Endothelial cell of umbilical vein (primary cell): ENCODE measurements around the gene FRA10AC1. TPM values are rescaled to one million over a fixed set of nuclear protein-coding genes. Genes with fewer than 3 reads are reported as not detected.

Source experiments
- BruUV-seq: library from RNA; stranded (reverse); fragments of 400-500 nt; replicated peaks from 2 replicates; lab custom pipeline; 2021; lab: Mats Ljungman, UMichigan
- CTCF ChIA-PET: fragments of 300-600, 350-600 bp; sonication (Branson Sonifier 250); formaldehyde crosslinking; loops from one replicate; lab custom pipeline; 2021; ENCODE audit warnings: antibody characterized with exemption, inconsistent platforms; lab: Charles Lee
- POLR2A ChIA-PET: fragments of 300-600, 350-600 bp; sonication (Branson Sonifier 250); formaldehyde crosslinking; loops from one replicate; lab custom pipeline; 2021; ENCODE audit warnings: antibody characterized with exemption, inconsistent platforms; lab: Charles Lee
- DNase-seq: peaks from one replicate; pipeline ENCODE4 v3.0.0-alpha.2; 2011; ENCODE audit warnings: low read depth, low spot score
- FAIRE-seq: peaks from 2 replicates; lab custom pipeline; 2011; peaks lifted over from hg19 to GRCh38; lab: Jason Lieb, UNC
- H2AFZ ChIP-seq: 2 replicates; pipeline ENCODE4 v1.6.0; 2012; ENCODE audit warnings: low read depth, low read length, control low read depth, inconsistent platforms
- H3K27ac ChIP-seq: 2 replicates; pipeline ENCODE4 v1.5.1; 2011; ENCODE audit warnings: low read depth, mild to moderate bottlenecking, control low read depth, low read length, moderate library complexity; ENCODE audit not compliant: insufficient read depth
- H3K27me3 ChIP-seq, 2 experiments: 2 replicates each; pipeline versions ENCODE4 v1.6.0 to v1.6.1; 2011; ENCODE audit warnings: low read length in 2 of 2, mixed read lengths in 1 of 2; ENCODE audit not compliant: control insufficient read depth in 2 of 2, insufficient read depth in 2 of 2
- H3K36me3 ChIP-seq, 2 experiments: 2 replicates in 1 of 2; 3 replicates in 1 of 2; pipeline ENCODE4 v1.5.1; 2011; ENCODE audit warnings: low read length in 2 of 2, mild to moderate bottlenecking in 1 of 2, moderate library complexity in 1 of 2; ENCODE audit not compliant: control insufficient read depth in 2 of 2, insufficient read depth in 2 of 2; ENCODE audit errors: extremely low read depth in 1 of 2
- H3K4me1 ChIP-seq: 3 replicates; pipeline ENCODE4 v1.5.1; 2011; ENCODE audit warnings: mild to moderate bottlenecking, low read length; ENCODE audit not compliant: control insufficient read depth, insufficient read depth; ENCODE audit errors: extremely low read depth
- H3K4me2 ChIP-seq: 2 replicates; pipeline ENCODE4 v1.6.1; 2011; ENCODE audit warnings: low read length, control low read depth, mixed read lengths; ENCODE audit not compliant: insufficient read depth
- H3K4me3 ChIP-seq, 3 experiments: fragments of 200-600 bp in 1 of 3; sonication (generic), shearing (Covaris generic) in 1 of 3; replicated peaks in 1 of 3; 2 replicates each; pipeline ENCODE4 v1.5.1; 2011 to 2016; ENCODE audit warnings: control low read depth in 3 of 3, low read length in 3 of 3, mild to moderate bottlenecking in 2 of 3, inconsistent platforms in 1 of 3, low read depth in 1 of 3, moderate library complexity in 1 of 3; ENCODE audit not compliant: insufficient read depth in 1 of 3
- H3K79me2 ChIP-seq: 2 replicates; pipeline ENCODE4 v1.6.0; 2012; ENCODE audit warnings: low read length, inconsistent platforms; ENCODE audit not compliant: control insufficient read depth, insufficient read depth
- H3K9ac ChIP-seq: replicated peaks from 2 replicates; pipeline ENCODE3; 2011; ENCODE audit warnings: low read length, control low read depth; ENCODE audit not compliant: insufficient read depth; ENCODE audit errors: extremely low read depth
- H3K9me1 ChIP-seq: replicated peaks from 3 replicates; pipeline ENCODE4 v1.6.0; 2011; ENCODE audit warnings: mild to moderate bottlenecking, low read length; ENCODE audit not compliant: control insufficient read depth, insufficient read depth; ENCODE audit errors: extremely low read depth
- H3K9me3 ChIP-seq: replicated peaks from 2 replicates; pipeline ENCODE4 v1.5.1; 2012; ENCODE audit warnings: low read length, inconsistent platforms; ENCODE audit not compliant: control insufficient read depth, insufficient read depth
- H4K20me1 ChIP-seq: replicated peaks from 2 replicates; pipeline ENCODE3; 2011; ENCODE audit warnings: mild to moderate bottlenecking, low read length; ENCODE audit not compliant: control insufficient read depth, insufficient read depth; ENCODE audit errors: extremely low read depth
- EZH2 ChIP-seq: IDR thresholded peaks from 2 replicates; pipeline ENCODE4 v1.6.1; 2012; ENCODE audit warnings: borderline replicate concordance, low read depth, mild to moderate bottlenecking, moderate library complexity, low read length, inconsistent platforms; ENCODE audit not compliant: severe bottlenecking
- FOS ChIP-seq: IDR thresholded peaks from 2 replicates; pipeline ENCODE4 v1.6.1; 2011; ENCODE audit warnings: mild to moderate bottlenecking, low read length, moderate library complexity, borderline replicate concordance; ENCODE audit not compliant: insufficient read depth
- GATA2 ChIP-seq: IDR thresholded peaks from 2 replicates; pipeline ENCODE4 v1.7.0; 2011; ENCODE audit warnings: low read depth, mild to moderate bottlenecking, moderate library complexity, mixed read lengths, low read length; ENCODE audit not compliant: insufficient read length, insufficient read depth
- JUN ChIP-seq: IDR thresholded peaks from 2 replicates; pipeline ENCODE4 v1.6.1; 2011; ENCODE audit warnings: borderline replicate concordance, low read depth; ENCODE audit not compliant: insufficient read length, insufficient read depth
- MAX ChIP-seq: IDR thresholded peaks from 2 replicates; pipeline ENCODE4 v1.6.1; 2011; ENCODE audit not compliant: insufficient read depth, insufficient read length
- MYC ChIP-seq: IDR thresholded peaks from one replicate; pipeline ENCODE4 v1.6.1; 2011; ENCODE audit warnings: mild to moderate bottlenecking, low read depth, low read length
- POLR2A ChIP-seq: IDR thresholded peaks from 2 replicates; pipeline ENCODE4 v1.6.1; 2012; ENCODE audit warnings: low read depth, mild to moderate bottlenecking, control low read depth, low read length
- POLR2AphosphoS5 ChIP-seq: IDR thresholded peaks from 2 replicates; pipeline ENCODE4 v1.6.1; 2012; ENCODE audit warnings: low read depth, mild to moderate bottlenecking, control low read depth, low read length, moderate library complexity; ENCODE audit not compliant: insufficient read depth
- dilution Hi-C: fragments of 300-500 bp; cut with MboI; formaldehyde crosslinking; loops from one replicate; pipeline ENCODE4 v1.15.0; 2019; ENCODE audit warnings: low sequenced_read_pairs; ENCODE audit not compliant: extremely low pct_ligation_motif_present
- intact Hi-C: fragments of 100-400 bp; cut with micrococcal nuclease; formaldehyde crosslinking; loops from one replicate; pipeline ENCODE4 v1.10.0; 2022
- polyA plus RNA-seq, 4 experiments: library from polyadenylated mRNA; depleted of rRNA in 3 of 4; stranded (reverse) in 3 of 4; unstranded in 1 of 4; fragments of >200 nt; gene quantifications; 2 replicates each; pipeline versions ENCODE4 v1.2.1 to v1.2.3, GENCODE V29; 2011 to 2012; ENCODE audit warnings: missing spikeins in 1 of 4
- total RNA-seq: library from RNA; stranded (reverse); gene quantifications from 2 replicates; pipeline ENCODE4 v1.2.3, GENCODE V29; 2021
- TF ChIP-seq, protein P1 (sequence below), 2 donors: IDR thresholded peaks; 1 replicate in 1 of 2; 2 replicates in 1 of 2; pipeline ENCODE4 v1.5.1; 2011; ENCODE audit warnings: low read length in 2 of 2, mild to moderate bottlenecking in 2 of 2, moderate library complexity in 2 of 2, control low read depth in 1 of 2, inconsistent platforms in 1 of 2, low read depth in 1 of 2; ENCODE audit not compliant: insufficient read depth in 1 of 2; ENCODE audit errors: extremely low read depth in 1 of 2

FRA10AC1 gene
- total and polyA plus RNA-seq, 2 donors (not counting 3 experiments of a cell fraction or from before 2014, with no cell fraction given): 4.0 to 24.4 TPM

DNA sequence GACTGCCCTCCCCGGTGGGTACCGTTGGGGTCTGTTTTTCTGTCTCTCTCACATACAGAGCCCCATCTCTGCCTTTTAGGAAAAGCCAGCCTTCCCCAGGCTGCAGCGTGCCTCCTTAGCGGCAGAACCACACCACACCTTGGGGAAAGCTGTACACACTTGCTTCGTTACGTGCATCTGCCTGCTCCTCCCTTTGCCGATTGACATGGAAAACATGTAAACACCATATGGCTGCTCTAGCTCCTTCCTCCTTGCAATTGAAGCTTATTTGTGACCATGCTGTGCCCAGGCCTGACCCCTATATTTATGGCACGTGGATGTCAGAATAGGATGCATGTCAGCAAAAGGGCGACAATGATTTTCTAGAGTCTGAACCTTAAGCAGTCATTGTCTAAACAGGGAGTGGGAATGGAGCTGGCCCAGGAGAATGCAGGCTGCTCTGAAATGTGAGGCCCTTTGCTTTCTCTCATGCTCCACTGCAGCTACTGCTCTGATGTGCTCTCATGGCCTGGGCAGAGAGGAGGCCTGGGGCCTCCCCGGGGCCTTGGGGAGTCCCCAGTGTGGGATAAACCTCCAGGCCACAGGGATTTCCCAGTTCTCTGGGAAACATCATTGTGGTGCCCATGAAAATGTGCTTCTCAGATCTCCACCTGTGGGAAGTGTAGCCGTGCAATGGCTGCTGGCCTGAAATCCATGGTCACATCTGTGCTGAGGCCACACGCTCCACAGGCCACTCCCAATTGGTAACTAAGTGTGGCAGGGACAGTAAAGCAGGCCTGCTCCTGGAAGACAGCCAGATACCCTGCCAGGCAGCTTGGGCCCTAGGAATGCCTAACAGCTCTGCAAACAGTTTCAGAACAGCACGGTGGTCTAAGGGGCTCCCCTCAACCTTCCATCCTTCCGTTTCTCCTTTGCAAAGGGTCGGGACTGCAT, 71.5 kb downstream of the FRA10AC1 start:
- BruUV-seq: no TSS peak
- Histone ChIP-seq H2AFZ (no peak overlapping the region), H3K9me1 (no peaks in the 10 kb centered on the region), H3K27ac (no peak overlapping the region), H3K36me3 (no peaks in the 10 kb centered on the region), H3K27me3 (peaks cover 0 to 2% of the 10 kb centered on the region in 2 experiments), H3K9ac (no peak overlapping the region), H3K4me3 (no peak overlapping the region), H3K79me2 (no peaks in the 10 kb centered on the region), H3K9me3 (no peaks in the 10 kb centered on the region), H3K4me1 (no peaks in the 10 kb centered on the region), H4K20me1 (no peaks in the 10 kb centered on the region), H3K4me2 (no peak overlapping the region)
- DNase-seq (no peak), FAIRE-seq (no peak)
- ChIA-PET CTCF (no interaction called here), POLR2A (no interaction called here)
- dilution Hi-C loops: no loop called here
- TF ChIP-seq, protein P1, sequence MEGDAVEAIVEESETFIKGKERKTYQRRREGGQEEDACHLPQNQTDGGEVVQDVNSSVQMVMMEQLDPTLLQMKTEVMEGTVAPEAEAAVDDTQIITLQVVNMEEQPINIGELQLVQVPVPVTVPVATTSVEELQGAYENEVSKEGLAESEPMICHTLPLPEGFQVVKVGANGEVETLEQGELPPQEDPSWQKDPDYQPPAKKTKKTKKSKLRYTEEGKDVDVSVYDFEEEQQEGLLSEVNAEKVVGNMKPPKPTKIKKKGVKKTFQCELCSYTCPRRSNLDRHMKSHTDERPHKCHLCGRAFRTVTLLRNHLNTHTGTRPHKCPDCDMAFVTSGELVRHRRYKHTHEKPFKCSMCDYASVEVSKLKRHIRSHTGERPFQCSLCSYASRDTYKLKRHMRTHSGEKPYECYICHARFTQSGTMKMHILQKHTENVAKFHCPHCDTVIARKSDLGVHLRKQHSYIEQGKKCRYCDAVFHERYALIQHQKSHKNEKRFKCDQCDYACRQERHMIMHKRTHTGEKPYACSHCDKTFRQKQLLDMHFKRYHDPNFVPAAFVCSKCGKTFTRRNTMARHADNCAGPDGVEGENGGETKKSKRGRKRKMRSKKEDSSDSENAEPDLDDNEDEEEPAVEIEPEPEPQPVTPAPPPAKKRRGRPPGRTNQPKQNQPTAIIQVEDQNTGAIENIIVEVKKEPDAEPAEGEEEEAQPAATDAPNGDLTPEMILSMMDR (IDR thresholded peaks at IDR 0.05; ENCODE audit: extremely low read depth in 1 of 2, insufficient read depth in 1 of 2, low read depth in 1 of 2, low read length in 2 of 2): no peak
- no peak for TF ChIP-seq EZH2
- no peak for TF ChIP-seq GATA2
- TF ChIP-seq MAX: no peak
- no peak for TF ChIP-seq POLR2A
- no peak for TF ChIP-seq MYC
- TF ChIP-seq FOS: no peak
- TF ChIP-seq POLR2AphosphoS5: no peak
- TF ChIP-seq JUN: no peak
- intact Hi-C loops: no loop called here
